GM10248 (cell line): ENCODE results near the gene SYNE2.

Experiments used
- CTCF ChIA-PET: fragments of 300-600 bp; sonication (Branson Sonifier 250); formaldehyde crosslinking; extraction: SDS; loops from one replicate; lab custom pipeline; 2021; ENCODE audit warnings: antibody characterized with exemption; lab: Yijun Ruan, JAX
- POLR2A ChIA-PET: fragments of 350-650 bp; sonication (Branson Sonifier 250); formaldehyde crosslinking; extraction: SDS; loops from one replicate; lab custom pipeline; 2020; ENCODE audit warnings: antibody characterized with exemption; lab: Yijun Ruan, JAX
- DNase-seq: peaks from one replicate; pipeline ENCODE4 v3.0.0; 2012; ENCODE audit errors: extremely low spot score
- CTCF ChIP-seq: IDR thresholded peaks from 2 replicates; pipeline ENCODE4 v1.5.1; 2012; ENCODE audit warnings: mild to moderate bottlenecking, low read depth; ENCODE audit errors: extremely low read depth, missing control alignments, control extremely low read depth

Gene SYNE2

GRCh38 chr14:63852271-63852816, 460 bp upstream of the SYNE2 start:
- DNase-seq = no peak
- ChIA-PET POLR2A (interaction anchor here (0.5 kb wide), 1 partner anchor 105 kb away, joined by 3 read pairs; no protein-coding TSS in a partner anchor), CTCF (interaction anchor here (0.7 to 2.0 kb wide), 8 partner anchors 12 to 208 kb away, joined by 3 to 9 read pairs (median 4); no protein-coding TSS in a partner anchor)

GRCh38 chr14:63853831-63854293, 1.1 kb downstream of the SYNE2 start:
- POLR2A ChIA-PET = no interaction called here

More at GRCh38 chr14:63852271-63852816, 460 bp upstream of the SYNE2 start:
- no peak for TF ChIP-seq CTCF

GRCh38 chr14:63854330-63854729, 1.5 kb downstream of the SYNE2 start:
- ChIA-PET POLR2A (no interaction called here), CTCF (interaction anchor here (1.0 to 1.6 kb wide), 5 partner anchors 10 to 37 kb away, joined by 3 to 5 read pairs (median 4); no protein-coding TSS in a partner anchor)
- no peak for TF ChIP-seq CTCF
- DNase-seq = no peak

More at GRCh38 chr14:63853831-63854293, 1.1 kb downstream of the SYNE2 start:
- TF ChIP-seq CTCF = no peak
- CTCF ChIA-PET = interaction anchor here (1.0 to 2.0 kb wide), 6 partner anchors 10 to 96 kb away, joined by 3 to 9 read pairs (median 4); no protein-coding TSS in a partner anchor
- DNase-seq = peak; percentile 46

- CTCF ChIA-PET = interaction anchor here (1.1 to 1.5 kb wide), 2 partner anchors 9 to 205 kb away, joined by 3 to 5 read pairs; no protein-coding TSS in a partner anchor
- POLR2A ChIA-PET = no interaction called here
- no peak for TF ChIP-seq CTCF
- DNase-seq = no peak
Observed at GRCh38 chr14:63855281-63855680, 2.5 kb downstream of the SYNE2 start.

- ChIA-PET POLR2A (no interaction called here), CTCF (no interaction called here)
- DNase-seq = no peak
- no peak for TF ChIP-seq CTCF
Observed at GRCh38 chr14:63857466-63858030, 4.7 kb downstream of the SYNE2 start.

- no peak for TF ChIP-seq CTCF
- no peak for DNase-seq
- POLR2A ChIA-PET = no interaction called here
- CTCF ChIA-PET = interaction anchor here (1.1 kb wide), 2 partner anchors 12 to 49 kb away, joined by 3 to 4 read pairs; no protein-coding TSS in a partner anchor
Observed at GRCh38 chr14:63860146-63860545, 7.3 kb downstream of the SYNE2 start.
